Upper lobe of left lung (tissue), 4 donors: ENCODE data around the gene ITGB3.

Experiments
- POLR2A ChIP-seq, 4 donors: fragments of 450-650 bp; IDR thresholded peaks; one replicate each; pipeline ENCODE4 v1.5.1; 2016 to 2017; ENCODE audit warnings: antibody characterized with exemption in 4 of 4, mild to moderate bottlenecking in 2 of 4
- TF ChIP-seq, protein P1 (sequence below), 6 experiments: fragments of 450-650 bp in 4 of 6; fragments of 200-600 bp in 2 of 6; sonication (generic) in 2 of 6; IDR thresholded peaks; one replicate each; pipeline ENCODE4 v1.5.1; 2016 to 2019; ENCODE audit warnings: antibody characterized with exemption in 6 of 6

DNA sequence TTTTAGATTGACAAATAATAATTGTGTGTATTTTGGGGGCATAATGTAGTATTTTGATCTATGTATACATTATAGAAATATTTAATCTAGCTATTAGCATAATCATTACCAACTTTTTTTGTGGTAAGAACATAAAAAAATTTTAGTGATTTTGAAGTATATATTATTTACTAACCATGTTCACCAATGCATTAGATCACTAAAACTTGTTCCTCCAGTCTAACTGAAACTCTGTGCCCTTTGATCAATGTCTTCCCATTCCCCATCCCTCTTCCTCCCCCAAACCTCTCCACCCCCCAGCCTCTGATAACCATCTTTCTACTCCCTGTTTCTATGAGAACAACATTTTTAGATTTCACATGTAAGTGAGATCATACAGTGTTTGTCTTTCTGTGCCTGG, 78.7 kb downstream of the ITGB3 start:
- TF ChIP-seq, protein P1, sequence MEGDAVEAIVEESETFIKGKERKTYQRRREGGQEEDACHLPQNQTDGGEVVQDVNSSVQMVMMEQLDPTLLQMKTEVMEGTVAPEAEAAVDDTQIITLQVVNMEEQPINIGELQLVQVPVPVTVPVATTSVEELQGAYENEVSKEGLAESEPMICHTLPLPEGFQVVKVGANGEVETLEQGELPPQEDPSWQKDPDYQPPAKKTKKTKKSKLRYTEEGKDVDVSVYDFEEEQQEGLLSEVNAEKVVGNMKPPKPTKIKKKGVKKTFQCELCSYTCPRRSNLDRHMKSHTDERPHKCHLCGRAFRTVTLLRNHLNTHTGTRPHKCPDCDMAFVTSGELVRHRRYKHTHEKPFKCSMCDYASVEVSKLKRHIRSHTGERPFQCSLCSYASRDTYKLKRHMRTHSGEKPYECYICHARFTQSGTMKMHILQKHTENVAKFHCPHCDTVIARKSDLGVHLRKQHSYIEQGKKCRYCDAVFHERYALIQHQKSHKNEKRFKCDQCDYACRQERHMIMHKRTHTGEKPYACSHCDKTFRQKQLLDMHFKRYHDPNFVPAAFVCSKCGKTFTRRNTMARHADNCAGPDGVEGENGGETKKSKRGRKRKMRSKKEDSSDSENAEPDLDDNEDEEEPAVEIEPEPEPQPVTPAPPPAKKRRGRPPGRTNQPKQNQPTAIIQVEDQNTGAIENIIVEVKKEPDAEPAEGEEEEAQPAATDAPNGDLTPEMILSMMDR (IDR thresholded peaks at IDR 0.05), result no peak
- no peak for TF ChIP-seq POLR2A (IDR thresholded peaks at IDR 0.05)
